ENCODE results near the gene SPATA18.

Gene SPATA18

GRCh38 chr4:52028970-52029369, 22.1 kb upstream of the SPATA18 start:
- no peak overlapping the region for H2AFZ ChIP-seq (ENCODE audit: low read length)
- TF ChIP-seq EZH2phosphoT487 (IDR thresholded peaks at IDR 0.05; ENCODE audit: borderline replicate concordance), result no peak
- no peak for TF ChIP-seq CTCF (conservative IDR thresholded peaks at IDR 0.05; ENCODE audit: low read length)
- no peaks in the 10 kb centered on the region for H3K4me1 ChIP-seq (ENCODE audit: insufficient read depth, low read length, poor library complexity, severe bottlenecking)
- H3K27me3 ChIP-seq (ENCODE audit: insufficient read depth, low read length, poor library complexity, severe bottlenecking), result no peaks in the 10 kb centered on the region
- H3K9ac ChIP-seq (ENCODE audit: low read depth, low read length, poor library complexity, severe bottlenecking), result no peak overlapping the region
- H3F3A ChIP-seq (ENCODE audit: low read depth), result no peaks in the 10 kb centered on the region
- no peaks in the 10 kb centered on the region for H3K79me2 ChIP-seq (ENCODE audit: insufficient read depth, low read length)
- no peaks in the 10 kb centered on the region for H3K9me3 ChIP-seq (ENCODE audit: insufficient read depth, low read depth, low read length)
- H3K9me2 ChIP-seq (replicated peaks; ENCODE audit: low read depth, low read length), result no peaks in the 10 kb centered on the region
- H4K20me1 ChIP-seq (ENCODE audit: insufficient read depth, low read length, poor library complexity, severe bottlenecking), result no peaks in the 10 kb centered on the region
- H3K36me3 ChIP-seq (ENCODE audit: insufficient read depth, low read length), result no peaks in the 10 kb centered on the region
- H3K4me3 ChIP-seq (ENCODE audit: low read length, poor library complexity, severe bottlenecking), result no peak overlapping the region
- no peak overlapping the region for H3K4me2 ChIP-seq (ENCODE audit: low read depth, low read length, poor library complexity, severe bottlenecking)

- H2AFZ ChIP-seq (ENCODE audit: low read length), result no peak overlapping the region
- TF ChIP-seq EZH2phosphoT487 (IDR thresholded peaks at IDR 0.05; ENCODE audit: borderline replicate concordance) (no peak), CTCF (conservative IDR thresholded peaks at IDR 0.05; ENCODE audit: low read length) (no peak)
- H3K9me2 ChIP-seq (replicated peaks; ENCODE audit: low read depth, low read length), result no peaks in the 10 kb centered on the region
- no peaks in the 10 kb centered on the region for H3F3A ChIP-seq (ENCODE audit: low read depth)
- peaks cover 14% of the 10 kb centered on the region for H3K4me1 ChIP-seq (ENCODE audit: insufficient read depth, low read length, poor library complexity, severe bottlenecking)
- H3K4me2 ChIP-seq (ENCODE audit: low read depth, low read length, poor library complexity, severe bottlenecking), result no peak overlapping the region
- H3K79me2 ChIP-seq (ENCODE audit: insufficient read depth, low read length), result 0 out of 2 replicates have a peak, but pooled peaks cover 5% of the 10 kb centered on the region
- H3K9me3 ChIP-seq (ENCODE audit: insufficient read depth, low read depth, low read length), result no peaks in the 10 kb centered on the region
- no peak overlapping the region for H3K4me3 ChIP-seq (ENCODE audit: low read length, poor library complexity, severe bottlenecking)
- no peaks in the 10 kb centered on the region for H3K36me3 ChIP-seq (ENCODE audit: insufficient read depth, low read length)
- no peaks in the 10 kb centered on the region for H3K27me3 ChIP-seq (ENCODE audit: insufficient read depth, low read length, poor library complexity, severe bottlenecking)
- H4K20me1 ChIP-seq (ENCODE audit: insufficient read depth, low read length, poor library complexity, severe bottlenecking), result no peaks in the 10 kb centered on the region
- H3K9ac ChIP-seq (ENCODE audit: low read depth, low read length, poor library complexity, severe bottlenecking), result no peak overlapping the region
Measured at GRCh38 chr4:52032005-52032404, 19.1 kb upstream of the SPATA18 start.

GRCh38 chr4:52035190-52035589, 15.9 kb upstream of the SPATA18 start:
- H3K36me3 ChIP-seq (ENCODE audit: insufficient read depth, low read length), result no peaks in the 10 kb centered on the region
- no peaks in the 10 kb centered on the region for H3K9me2 ChIP-seq (replicated peaks; ENCODE audit: low read depth, low read length)
- no peak overlapping the region for H3K4me3 ChIP-seq (ENCODE audit: low read length, poor library complexity, severe bottlenecking)
- H3K27me3 ChIP-seq (ENCODE audit: insufficient read depth, low read length, poor library complexity, severe bottlenecking), result no peaks in the 10 kb centered on the region
- H3K4me1 ChIP-seq (ENCODE audit: insufficient read depth, low read length, poor library complexity, severe bottlenecking), result peaks cover 25% of the 10 kb centered on the region
- no peaks in the 10 kb centered on the region for H3K9me3 ChIP-seq (ENCODE audit: insufficient read depth, low read depth, low read length)
- TF ChIP-seq EZH2phosphoT487 (IDR thresholded peaks at IDR 0.05; ENCODE audit: borderline replicate concordance) (no peak), CTCF (conservative IDR thresholded peaks at IDR 0.05; ENCODE audit: low read length) (no peak)
- H2AFZ ChIP-seq (ENCODE audit: low read length), result no peak overlapping the region
- H3K4me2 ChIP-seq (ENCODE audit: low read depth, low read length, poor library complexity, severe bottlenecking), result peak overlapping the region; percentile 88
- no peak overlapping the region for H3K9ac ChIP-seq (ENCODE audit: low read depth, low read length, poor library complexity, severe bottlenecking)
- no peaks in the 10 kb centered on the region for H4K20me1 ChIP-seq (ENCODE audit: insufficient read depth, low read length, poor library complexity, severe bottlenecking)
- H3K79me2 ChIP-seq (ENCODE audit: insufficient read depth, low read length), result peaks cover 12% of the 10 kb centered on the region; the same call in 1 of the 2 replicates
- no peaks in the 10 kb centered on the region for H3F3A ChIP-seq (ENCODE audit: low read depth)
